ENCODE results near the gene CFAP141. TPM values are rescaled to one million over a fixed set of nuclear protein-coding genes. Genes with fewer than 3 reads are reported as not detected.

CFAP141 gene
- polyA plus RNA-seq, 3 donors: not detected

GRCh38 chr1:154183046-154183915 is 22.9 kb downstream of the CFAP141 start:
- H3K9ac ChIP-seq (ENCODE audit: insufficient read depth, low read length, poor library complexity, severe bottlenecking): peak overlapping the region; percentile 80
- TF ChIP-seq CTCF (IDR thresholded peaks at IDR 0.05): no peak
- peaks cover 39 to 46% of the 10 kb centered on the region in 2 donors for H3K4me1 ChIP-seq (ENCODE audit: control insufficient read depth in 1 of 2, insufficient read depth in 2 of 2, low read length in 2 of 2)
- peak overlapping the region; percentile 89 for H2AFZ ChIP-seq (ENCODE audit: insufficient read depth, low read depth, low read length, poor library complexity, severe bottlenecking)
- peak overlapping the region; percentile 99 to 100 (median 100) for H3K27ac Mint-ChIP-seq
- H3K27me3 ChIP-seq (ENCODE audit: control insufficient read depth in 2 of 2, insufficient read depth in 2 of 2, low read length in 2 of 2): no peaks in the 10 kb centered on the region
- peaks cover 6 to 31% of the 10 kb centered on the region in 2 donors for H3K36me3 Mint-ChIP-seq
- H3K9me3 Mint-ChIP-seq: peaks cover 0 to 4% (median 0%) of the 10 kb centered on the region in 7 donors
- peak; percentile 89 to 92 (median 91) for DNase-seq
- peaks cover 6 to 9% of the 10 kb centered on the region in 2 donors for H3K36me3 ChIP-seq (replicated peaks in 1 of 2; ENCODE audit: control insufficient read depth in 1 of 2, insufficient read depth in 2 of 2, low read length in 2 of 2)
- no peaks in the 10 kb centered on the region for H3K9me3 ChIP-seq (replicated peaks in 1 of 2; ENCODE audit: control insufficient read depth in 1 of 2, insufficient read depth in 1 of 2, low read length in 2 of 2)
- H4K20me1 ChIP-seq (ENCODE audit: insufficient read depth, low read length): peaks cover 47% of the 10 kb centered on the region
- H3K27me3 Mint-ChIP-seq (ENCODE audit: low read depth in 3 of 3): peaks cover 0 to 4% (median 0%) of the 10 kb centered on the region in 3 donors
- H3K4me2 ChIP-seq (replicated peaks; ENCODE audit: extremely low read depth, low read length, poor library complexity, severe bottlenecking): peak overlapping the region; percentile 82
- peaks cover 41% of the 10 kb centered on the region for H3K4me1 Mint-ChIP-seq
- peak overlapping the region; percentile 80 to 98 (median 80) for H3K4me3 ChIP-seq (replicated peaks in 1 of 3; ENCODE audit: low read depth in 2 of 3, low read length in 3 of 3)
- WGBS (ENCODE audit: insufficient coverage): 3% methylated on average over 33 of the region's 41 CpGs
- intact Hi-C loops (cut with micrococcal nuclease): loop anchor here (5.0 to 10.0 kb wide), 4 partner anchors 34 to 89 kb away; partner anchors contain the start of genes HAX1 (in 1 of the 2) and UBAP2L (in 1 of the 2)
- H3K79me2 ChIP-seq (ENCODE audit: insufficient read depth, low read length): peaks cover 57% of the 10 kb centered on the region
- peak overlapping the region; percentile 74 to 94 for H3K27ac ChIP-seq (ENCODE audit: low read depth in 1 of 2, low read length in 2 of 2)
- H3K4me3 Mint-ChIP-seq: peak overlapping the region; percentile 100

- no peaks in the 10 kb centered on the region for H3K27me3 ChIP-seq (ENCODE audit: control insufficient read depth in 2 of 2, insufficient read depth in 2 of 2, low read length in 2 of 2)
- H3K79me2 ChIP-seq (ENCODE audit: insufficient read depth, low read length): peaks cover 64% of the 10 kb centered on the region
- Mint-ChIP-seq H3K9me3 (peaks cover 0 to 4% (median 0%) of the 10 kb centered on the region in 7 donors), H3K4me1 (peaks cover 49% of the 10 kb centered on the region), H3K27me3 (ENCODE audit: low read depth in 3 of 3) (peaks cover 0 to 4% (median 0%) of the 10 kb centered on the region in 3 donors), H3K4me3 (peak overlapping the region; percentile 100), H3K27ac (peak overlapping the region; percentile 99 to 100 (median 100)), H3K36me3 (peaks cover 7 to 32% of the 10 kb centered on the region in 2 donors)
- H3K27ac ChIP-seq (ENCODE audit: low read depth in 1 of 2, low read length in 2 of 2): peak overlapping the region; percentile 74 to 94
- H2AFZ ChIP-seq (ENCODE audit: insufficient read depth, low read depth, low read length, poor library complexity, severe bottlenecking): peak overlapping the region; percentile 89
- H4K20me1 ChIP-seq (ENCODE audit: insufficient read depth, low read length): peaks cover 55% of the 10 kb centered on the region
- 0% methylated on average over 19 of the region's 35 CpGs for WGBS (ENCODE audit: insufficient coverage)
- peak; percentile 79 to 88 (median 80) for DNase-seq
- H3K36me3 ChIP-seq (replicated peaks in 1 of 2; ENCODE audit: control insufficient read depth in 1 of 2, insufficient read depth in 2 of 2, low read length in 2 of 2): peaks cover 6 to 9% of the 10 kb centered on the region in 2 donors
- H3K9ac ChIP-seq (ENCODE audit: insufficient read depth, low read length, poor library complexity, severe bottlenecking): peak overlapping the region; percentile 80
- intact Hi-C loops (cut with micrococcal nuclease): loop anchor here (5.0 to 10.0 kb wide), 4 partner anchors 35 to 90 kb away; partner anchors contain the start of genes HAX1 (in 1 of the 2) and UBAP2L (in 1 of the 2)
- no peak for TF ChIP-seq CTCF (IDR thresholded peaks at IDR 0.05)
- H3K4me2 ChIP-seq (replicated peaks; ENCODE audit: extremely low read depth, low read length, poor library complexity, severe bottlenecking): peak overlapping the region; percentile 82
- H3K4me1 ChIP-seq (ENCODE audit: control insufficient read depth in 1 of 2, insufficient read depth in 2 of 2, low read length in 2 of 2): peaks cover 47 to 54% of the 10 kb centered on the region in 2 donors
- no peaks in the 10 kb centered on the region for H3K9me3 ChIP-seq (replicated peaks in 1 of 2; ENCODE audit: control insufficient read depth in 1 of 2, insufficient read depth in 1 of 2, low read length in 2 of 2)
- H3K4me3 ChIP-seq (replicated peaks in 1 of 3; ENCODE audit: low read depth in 2 of 3, low read length in 3 of 3): peak overlapping the region; percentile 80 to 98 (median 80)
Observed at GRCh38 chr1:154182344-154183045, 23.6 kb downstream of the CFAP141 start.

Data from CD14-positive monocyte (primary cell).